HG03135 (cell line): ENCODE data around the gene RSU1.

Experiments
- ATAC-seq: cut with Tn5 transposase; IDR thresholded peaks from one replicate; pipeline ENCODE4 v1.9.1; 2021; ENCODE audit warnings: mild to moderate bottlenecking, moderate library complexity; ENCODE audit not compliant: unreplicated experiment

The RSU1 gene

GRCh38 chr10:16685551-16685950 is 131.7 kb downstream of the RSU1 start:
- ATAC-seq = no peak

- ATAC-seq = no peak
These were observed 135.7 kb downstream of the RSU1 start for GRCh38 chr10:16681521-16681920.

GRCh38 chr10:16679511-16679910 is 137.7 kb downstream of the RSU1 start:
- ATAC-seq = no peak

- no peak for ATAC-seq
These were observed 141.9 kb downstream of the RSU1 start for GRCh38 chr10:16675334-16675733.

- no peak for ATAC-seq
These were observed 143.0 kb downstream of the RSU1 start for GRCh38 chr10:16674147-16674703.

- ATAC-seq = no peak
These were observed 143.8 kb downstream of the RSU1 start for GRCh38 chr10:16673443-16673842.

GRCh38 chr10:16663444-16663843 is 153.8 kb downstream of the RSU1 start:
- ATAC-seq = no peak

GRCh38 chr10:16662923-16663322 is 154.3 kb downstream of the RSU1 start:
- no peak for ATAC-seq

- no peak for ATAC-seq
These were observed 160.3 kb downstream of the RSU1 start for GRCh38 chr10:16656895-16657294.

- ATAC-seq = no peak
These were observed 164.0 kb downstream of the RSU1 start for GRCh38 chr10:16653224-16653623.

GRCh38 chr10:16652154-16652553 is 165.1 kb downstream of the RSU1 start:
- no peak for ATAC-seq

- no peak for ATAC-seq
These were observed 167.5 kb downstream of the RSU1 start for GRCh38 chr10:16649757-16650156.

- no peak for ATAC-seq
These were observed 168.9 kb downstream of the RSU1 start for GRCh38 chr10:16648366-16648765.

- ATAC-seq = no peak
These were observed 170.8 kb downstream of the RSU1 start for GRCh38 chr10:16646181-16647059.

- no peak for ATAC-seq
These were observed 173.1 kb downstream of the RSU1 start for GRCh38 chr10:16644146-16644545.

GRCh38 chr10:16643502-16643901 is 173.7 kb downstream of the RSU1 start:
- no peak for ATAC-seq

GRCh38 chr10:16640153-16640552 is 177.1 kb downstream of the RSU1 start:
- ATAC-seq = no peak

GRCh38 chr10:16639471-16639870 is 177.8 kb downstream of the RSU1 start:
- ATAC-seq = no peak

- no peak for ATAC-seq
These were observed 184.2 kb downstream of the RSU1 start for GRCh38 chr10:16632996-16633395.

- no peak for ATAC-seq
These were observed 190.5 kb downstream of the RSU1 start for GRCh38 chr10:16626697-16627096.

- ATAC-seq = no peak
These were observed 204.3 kb downstream of the RSU1 start for GRCh38 chr10:16612981-16613355.

GRCh38 chr10:16612115-16612980 is 204.9 kb downstream of the RSU1 start:
- no peak for ATAC-seq
